ENCODE data around the gene SLC22A23. TPM values are rescaled to one million over a fixed set of nuclear protein-coding genes. Genes with fewer than 3 reads are reported as not detected.

Gene SLC22A23
- total RNA-seq, 1 donor from 2014 or later, result 27.8 TPM

GRCh38 chr6:3277251-3277650 lies 179.6 kb downstream of the SLC22A23 start:
- TF ChIP-seq, protein P1, sequence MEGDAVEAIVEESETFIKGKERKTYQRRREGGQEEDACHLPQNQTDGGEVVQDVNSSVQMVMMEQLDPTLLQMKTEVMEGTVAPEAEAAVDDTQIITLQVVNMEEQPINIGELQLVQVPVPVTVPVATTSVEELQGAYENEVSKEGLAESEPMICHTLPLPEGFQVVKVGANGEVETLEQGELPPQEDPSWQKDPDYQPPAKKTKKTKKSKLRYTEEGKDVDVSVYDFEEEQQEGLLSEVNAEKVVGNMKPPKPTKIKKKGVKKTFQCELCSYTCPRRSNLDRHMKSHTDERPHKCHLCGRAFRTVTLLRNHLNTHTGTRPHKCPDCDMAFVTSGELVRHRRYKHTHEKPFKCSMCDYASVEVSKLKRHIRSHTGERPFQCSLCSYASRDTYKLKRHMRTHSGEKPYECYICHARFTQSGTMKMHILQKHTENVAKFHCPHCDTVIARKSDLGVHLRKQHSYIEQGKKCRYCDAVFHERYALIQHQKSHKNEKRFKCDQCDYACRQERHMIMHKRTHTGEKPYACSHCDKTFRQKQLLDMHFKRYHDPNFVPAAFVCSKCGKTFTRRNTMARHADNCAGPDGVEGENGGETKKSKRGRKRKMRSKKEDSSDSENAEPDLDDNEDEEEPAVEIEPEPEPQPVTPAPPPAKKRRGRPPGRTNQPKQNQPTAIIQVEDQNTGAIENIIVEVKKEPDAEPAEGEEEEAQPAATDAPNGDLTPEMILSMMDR (IDR thresholded peaks at IDR 0.05), result no peak
- H3K9me3 ChIP-seq, result no peaks in the 10 kb centered on the region
- no peak overlapping the region for H3K4me3 ChIP-seq
- no peak overlapping the region for H3K27ac ChIP-seq
- intact Hi-C loops (cut with DNase I), result loop anchor here (5.0 kb wide), 1 partner anchor 460 kb away; no protein-coding TSS in a partner anchor
- peaks cover 11% of the 10 kb centered on the region for H3K4me1 ChIP-seq
- ATAC-seq (no peak), DNase-seq (no peak)
- H3K27me3 ChIP-seq (ENCODE audit: low read depth), result no peaks in the 10 kb centered on the region
- peaks cover 23% of the 10 kb centered on the region for H3K36me3 ChIP-seq

DNA sequence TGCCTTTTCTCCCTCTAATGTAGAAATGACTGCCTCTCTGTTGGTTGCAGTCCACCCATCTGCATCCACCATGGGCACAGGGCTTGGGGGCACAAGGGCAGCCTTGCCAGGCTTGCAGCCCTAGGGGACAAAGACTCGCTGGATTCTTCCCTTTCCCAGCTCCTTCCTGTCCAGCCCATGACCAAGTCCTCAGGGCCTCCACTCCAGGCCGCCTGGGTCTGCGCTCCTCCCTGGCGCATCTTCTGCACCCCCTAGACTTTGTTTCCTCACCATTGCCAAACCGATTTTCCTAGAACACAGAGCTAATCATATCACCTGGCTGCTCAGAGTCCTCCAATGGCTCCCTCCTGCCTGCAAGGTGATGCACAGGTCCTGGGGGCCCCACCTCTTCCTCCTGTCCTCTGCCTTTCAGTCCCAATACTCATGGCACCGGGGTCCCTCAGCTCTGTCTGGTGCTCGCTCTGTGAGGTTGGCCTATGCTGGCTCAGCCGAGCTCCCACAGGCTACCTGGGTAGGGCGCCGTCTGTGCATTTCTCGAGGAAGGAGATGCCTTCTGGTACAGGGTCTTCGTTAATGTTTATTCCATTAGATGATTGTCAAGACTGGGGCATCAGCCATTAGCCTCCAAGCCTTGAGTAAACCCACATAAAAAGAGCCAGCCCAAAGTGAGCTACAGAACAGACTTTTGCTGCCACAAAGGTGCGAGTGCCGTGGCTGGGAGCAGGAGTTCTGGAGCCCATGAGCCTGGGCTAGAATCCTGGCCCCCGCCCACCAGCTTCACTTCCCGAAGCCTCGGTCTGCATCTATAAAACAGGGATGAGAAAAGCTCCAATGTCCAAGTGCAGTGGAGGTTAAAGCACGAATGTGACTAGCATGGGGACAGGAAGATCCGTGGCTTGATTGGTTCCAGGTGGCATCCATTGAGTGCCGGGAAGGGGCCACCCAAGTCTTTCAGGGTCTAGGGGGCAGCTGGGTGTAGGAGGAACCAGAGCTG lies 180.4 kb downstream of the SLC22A23 start:
- peaks cover 3% of the 10 kb centered on the region for H3K4me1 ChIP-seq
- DNase-seq, result no peak
- H3K36me3 ChIP-seq, result peaks cover 31% of the 10 kb centered on the region
- no peak overlapping the region for H3K4me3 ChIP-seq
- intact Hi-C loops (cut with DNase I), result loop anchor here (5.0 kb wide), 1 partner anchor 461 kb away; no protein-coding TSS in a partner anchor
- H3K27ac ChIP-seq, result no peak overlapping the region
- no peak for ATAC-seq
- no peaks in the 10 kb centered on the region for H3K9me3 ChIP-seq
- TF ChIP-seq, protein P1 (IDR thresholded peaks at IDR 0.05), result no peak
- no peaks in the 10 kb centered on the region for H3K27me3 ChIP-seq (ENCODE audit: low read depth)

DNA sequence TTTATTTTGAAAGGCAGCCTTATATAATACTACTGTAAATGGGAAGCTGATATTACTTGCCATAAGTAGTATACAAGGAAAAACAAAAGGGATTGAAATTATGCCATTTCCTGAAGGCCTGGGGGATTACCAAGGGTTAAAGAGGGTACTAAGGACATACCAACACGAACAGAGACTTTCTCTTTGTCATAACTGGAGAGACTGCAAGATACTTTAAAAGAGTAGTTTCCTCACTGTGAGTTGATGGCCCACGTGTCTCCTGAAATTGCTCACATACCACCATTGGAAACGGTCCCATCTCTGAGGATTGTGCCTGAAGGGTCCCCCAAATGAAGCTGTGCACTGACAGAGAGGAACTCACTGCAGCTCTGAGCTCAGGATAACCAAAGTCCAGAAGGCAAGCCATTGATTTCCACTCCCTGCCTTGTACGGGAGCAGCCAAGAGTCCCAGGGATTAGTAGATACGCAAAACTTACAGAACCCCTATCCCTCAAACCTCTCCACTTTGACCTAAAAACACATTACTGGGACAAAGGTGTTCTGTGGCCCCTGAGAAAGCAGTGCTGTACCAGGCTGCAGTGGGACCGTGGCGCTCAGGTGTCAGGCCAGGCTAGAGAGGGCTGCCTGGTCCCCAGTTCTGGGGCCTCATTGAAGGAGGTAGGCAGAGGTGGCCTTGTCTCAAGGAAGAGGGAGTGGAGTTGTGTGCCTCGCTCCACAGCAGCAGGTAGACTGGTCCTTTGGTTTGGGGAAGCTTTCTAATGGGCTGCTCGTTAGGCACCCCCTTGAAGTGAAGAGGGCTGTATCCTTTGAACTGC lies 182.9 kb downstream of the SLC22A23 start:
- no peaks in the 10 kb centered on the region for H3K4me1 ChIP-seq
- H3K27me3 ChIP-seq (ENCODE audit: low read depth), result no peaks in the 10 kb centered on the region
- H3K9me3 ChIP-seq, result no peaks in the 10 kb centered on the region
- peak; percentile 39 for DNase-seq
- no peak overlapping the region for H3K4me3 ChIP-seq
- H3K36me3 ChIP-seq, result peaks cover 54% of the 10 kb centered on the region
- intact Hi-C loops (cut with DNase I), result no loop called here
- ATAC-seq, result no peak
- TF ChIP-seq, protein P1 (IDR thresholded peaks at IDR 0.05), result no peak
- no peak overlapping the region for H3K27ac ChIP-seq

- intact Hi-C loops (cut with DNase I), result no loop called here
- ATAC-seq, result no peak
Measured at GRCh38 chr6:3272911-3273547, 183.8 kb downstream of the SLC22A23 start.

More at GRCh38 chr6:3272911-3273547, 183.8 kb downstream of the SLC22A23 start:
- Histone ChIP-seq H3K36me3 (peaks cover 56% of the 10 kb centered on the region), H3K27me3 (ENCODE audit: low read depth) (no peaks in the 10 kb centered on the region), H3K9me3 (no peaks in the 10 kb centered on the region), H3K27ac (no peak overlapping the region), H3K4me3 (no peak overlapping the region), H3K4me1 (no peaks in the 10 kb centered on the region)
- TF ChIP-seq, protein P1 (IDR thresholded peaks at IDR 0.05), result no peak
- peak; percentile 37 for DNase-seq
